GM18507 (cell line): ENCODE data around the gene PITX2.
A peak's percentile ranks its signal among the peaks of the same experiment; 100 is the strongest.

Experiments
- DNase-seq: peaks from one replicate; pipeline ENCODE4 v3.0.0; 2011; ENCODE audit warnings: low read depth; ENCODE audit not compliant: insufficient read length; ENCODE audit errors: extremely low spot score
- FAIRE-seq: peaks from 2 replicates; lab custom pipeline; 2011; peaks lifted over from hg19 to GRCh38; lab: Jason Lieb, UNC

PITX2 gene

GRCh38 chr4:110622841-110623717, at the start of gene PITX2:
Gene PITX2, minus strand, starts transcription at chr4:110623077. Its CDS starts 617 bp downstream, at chr4:110622460.
- FAIRE-seq (no peak), DNase-seq (peak; percentile 39)

- FAIRE-seq (no peak), DNase-seq (no peak)
Measured at GRCh38 chr4:110671679-110672078, 48.8 kb upstream of the PITX2 start.

GRCh38 chr4:110669663-110670062, 46.8 kb upstream of the PITX2 start:
- no peak for DNase-seq
- FAIRE-seq, result no peak

- DNase-seq (no peak), FAIRE-seq (no peak)
Measured at GRCh38 chr4:110668463-110669235, 45.8 kb upstream of the PITX2 start.

- FAIRE-seq, result no peak
- DNase-seq, result no peak
Measured at GRCh38 chr4:110667670-110668069, 44.8 kb upstream of the PITX2 start.

GRCh38 chr4:110666030-110666429, 43.2 kb upstream of the PITX2 start:
- no peak for FAIRE-seq
- no peak for DNase-seq

- FAIRE-seq (no peak), DNase-seq (no peak)
Measured at GRCh38 chr4:110663738-110664444, 41.0 kb upstream of the PITX2 start.

GRCh38 chr4:110663206-110663605, 40.3 kb upstream of the PITX2 start:
- FAIRE-seq (no peak), DNase-seq (no peak)

GRCh38 chr4:110660755-110661154, 37.9 kb upstream of the PITX2 start:
- no peak for FAIRE-seq
- DNase-seq, result no peak

- FAIRE-seq (no peak), DNase-seq (no peak)
Measured at GRCh38 chr4:110654254-110654635, 31.4 kb upstream of the PITX2 start.

- FAIRE-seq (no peak), DNase-seq (no peak)
Measured at GRCh38 chr4:110653321-110654253, 30.7 kb upstream of the PITX2 start.

GRCh38 chr4:110644008-110644407, 21.1 kb upstream of the PITX2 start:
- FAIRE-seq (no peak), DNase-seq (no peak)

GRCh38 chr4:110643096-110643495, 20.2 kb upstream of the PITX2 start:
- FAIRE-seq, result no peak
- no peak for DNase-seq

- FAIRE-seq (no peak), DNase-seq (no peak)
Measured at GRCh38 chr4:110641218-110641617, 18.3 kb upstream of the PITX2 start.

- no peak for DNase-seq
- no peak for FAIRE-seq
Measured at GRCh38 chr4:110640576-110640975, 17.7 kb upstream of the PITX2 start.

GRCh38 chr4:110639207-110640090, 16.6 kb upstream of the PITX2 start:
- no peak for FAIRE-seq

GRCh38 chr4:110638089-110638746, 15.3 kb upstream of the PITX2 start:
- no peak for FAIRE-seq

More at GRCh38 chr4:110639207-110640090, 16.6 kb upstream of the PITX2 start:
- DNase-seq, result no peak

More at GRCh38 chr4:110638089-110638746, 15.3 kb upstream of the PITX2 start:
- no peak for DNase-seq
